Mammary epithelial cell (primary cell): ENCODE data around the gene GPR157.

Source experiments
- CTCF ChIP-seq, 2 donors: IDR thresholded peaks in 1 of 2; conservative IDR thresholded peaks in 1 of 2; 2 replicates each; pipeline ENCODE4 v1.5.1; 2011 to 2012; ENCODE audit warnings: inconsistent platforms in 2 of 2, low read length in 2 of 2, mild to moderate bottlenecking in 2 of 2, control low read depth in 1 of 2, low read depth in 1 of 2; ENCODE audit not compliant: insufficient read depth in 1 of 2; ENCODE audit errors: extremely low read depth in 1 of 2
- EZH2 ChIP-seq: IDR thresholded peaks from 2 replicates; pipeline ENCODE4 v1.6.1; 2012; ENCODE audit warnings: low read length, inconsistent platforms, borderline replicate concordance

DNA sequence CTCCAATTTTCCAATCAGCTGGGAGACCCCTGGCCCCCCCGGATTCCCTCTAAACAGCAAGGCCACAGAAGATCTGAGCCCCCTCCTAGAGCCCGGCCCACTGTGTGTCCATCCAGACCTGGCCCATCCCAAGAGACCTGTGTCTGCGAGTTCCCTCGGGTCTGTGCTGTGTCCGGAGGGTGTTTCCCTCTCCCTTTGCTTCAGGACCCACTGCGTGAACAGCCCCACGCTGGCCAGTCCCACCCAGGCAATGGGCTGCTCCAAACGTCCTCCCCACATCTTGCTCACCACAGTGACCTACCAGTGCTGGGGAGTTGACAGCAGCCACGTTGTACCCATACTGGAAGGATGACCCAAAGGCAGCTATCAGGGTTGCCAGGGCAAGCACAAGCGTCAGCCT lies 71.1 kb downstream of the GPR157 start:
- TF ChIP-seq CTCF (conservative IDR thresholded peaks at IDR 0.05 in 1 of 2, IDR thresholded peaks at IDR 0.05 in 1 of 2; ENCODE audit: extremely low read depth in 1 of 2, insufficient read depth in 1 of 2, low read depth in 1 of 2, low read length in 2 of 2) (no peak), EZH2 (no peak)
